UCSD-AML1 (cell line): Measurements from ENCODE around the gene IGSF3.
"Not testable (repeated sequence)": the region's sequence is repeated elsewhere in the genome, so short reads cannot be mapped to it uniquely, and the experiment has no call there.

Experiments used
- DNase-seq: peaks from one replicate; lab custom pipeline; 2025; ENCODE audit not compliant: unreplicated experiment; lab: John Stamatoyannopoulos, UW

The IGSF3 gene

GRCh38 chr1:116664366-116664977 lies 3.1 kb downstream of the IGSF3 start:
- DNase-seq = no peak

DNA sequence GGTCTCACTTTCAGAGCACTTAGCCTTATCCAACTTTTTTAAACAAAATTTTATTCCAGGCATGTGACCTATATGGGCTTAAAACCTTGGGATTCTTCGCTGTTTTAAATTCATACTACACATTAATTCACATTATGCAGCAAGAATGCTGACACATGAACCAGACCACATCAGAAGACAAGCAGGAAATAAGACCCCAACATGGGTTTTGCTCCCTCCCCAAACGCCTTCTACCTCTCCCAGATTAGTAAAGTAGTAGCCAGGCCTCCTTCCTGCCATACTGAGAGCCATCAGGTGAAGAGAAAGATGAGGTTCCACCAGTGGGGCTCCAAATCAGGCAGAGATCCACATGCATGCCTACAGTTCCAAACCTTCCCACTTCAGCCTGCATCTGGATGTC lies 3.7 kb downstream of the IGSF3 start:
- DNase-seq = no peak

- no peak for DNase-seq
Measured at GRCh38 chr1:116661633-116662032, 5.9 kb downstream of the IGSF3 start.

- DNase-seq = not testable (repeated sequence)
Measured at GRCh38 chr1:116658645-116659044, 8.9 kb downstream of the IGSF3 start.

GRCh38 chr1:116657836-116658235 lies 9.7 kb downstream of the IGSF3 start:
- DNase-seq = not testable (repeated sequence)

GRCh38 chr1:116654351-116654750 lies 13.2 kb downstream of the IGSF3 start:
- DNase-seq = no peak

- DNase-seq = not testable (repeated sequence)
Measured at GRCh38 chr1:116652598-116652997, 14.9 kb downstream of the IGSF3 start.

DNA sequence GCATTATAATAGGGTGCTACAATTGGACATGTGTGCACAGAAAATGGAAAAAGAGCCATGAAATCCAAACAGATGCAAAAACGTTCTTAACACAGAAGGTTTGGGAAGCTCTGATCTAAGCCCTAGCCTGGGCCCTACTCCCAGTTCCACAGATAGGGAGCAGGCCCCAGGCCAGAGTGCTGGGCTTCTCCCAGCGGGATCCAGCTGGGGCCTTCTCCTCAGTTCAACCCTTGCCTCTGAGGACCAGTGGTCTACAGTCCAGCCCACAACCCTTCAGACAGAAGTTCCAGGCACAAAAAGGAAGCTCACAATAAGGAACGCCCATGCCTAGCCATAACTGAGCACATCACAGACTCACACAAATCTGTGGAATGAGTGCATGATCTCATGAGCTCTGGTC lies 16.8 kb downstream of the IGSF3 start:
- DNase-seq = not testable (repeated sequence)

GRCh38 chr1:116649041-116649440 lies 18.5 kb downstream of the IGSF3 start:
- DNase-seq = not testable (repeated sequence)

DNA sequence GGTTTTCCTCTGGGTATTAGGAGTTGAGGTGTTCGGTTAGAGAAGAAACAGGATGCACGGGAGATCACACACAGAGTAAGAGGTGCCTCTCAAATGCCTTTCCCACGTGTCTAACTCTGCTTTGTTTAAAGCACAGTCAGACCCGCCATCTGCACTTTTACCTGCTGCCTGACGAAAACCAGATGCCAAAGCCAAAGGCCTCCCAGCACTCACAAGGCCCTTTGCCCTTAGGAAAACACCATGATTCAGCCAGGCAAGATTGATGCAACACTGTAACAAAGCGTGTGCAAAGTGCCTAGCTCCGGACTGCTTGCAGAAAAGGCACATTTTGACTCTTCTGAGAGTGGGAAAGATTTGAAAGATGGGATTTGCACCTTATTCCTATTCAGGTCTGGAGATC lies 19.2 kb downstream of the IGSF3 start:
- DNase-seq = not testable (repeated sequence)

DNA sequence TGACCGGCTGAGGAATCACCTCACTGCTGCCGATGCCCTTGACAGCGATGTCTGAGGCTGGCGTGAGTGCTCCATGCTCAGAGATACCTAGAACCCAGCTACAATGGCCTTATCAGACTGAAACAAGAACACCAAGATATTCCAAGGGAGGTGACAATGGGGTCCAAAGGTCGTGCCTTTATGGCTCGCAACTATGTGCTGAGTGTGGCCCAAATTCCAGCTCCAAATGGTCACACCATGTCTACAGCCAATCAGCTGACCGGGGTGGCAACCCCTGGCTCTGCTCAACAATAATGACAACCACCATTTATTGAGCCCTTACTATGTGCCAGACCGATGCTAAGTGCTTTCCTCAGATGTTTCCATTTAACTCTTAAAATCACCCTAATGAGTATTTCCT lies 20.3 kb downstream of the IGSF3 start:
- not testable (repeated sequence) for DNase-seq

- DNase-seq = not testable (repeated sequence)
Measured at GRCh38 chr1:116646673-116647170, 20.8 kb downstream of the IGSF3 start.

DNA sequence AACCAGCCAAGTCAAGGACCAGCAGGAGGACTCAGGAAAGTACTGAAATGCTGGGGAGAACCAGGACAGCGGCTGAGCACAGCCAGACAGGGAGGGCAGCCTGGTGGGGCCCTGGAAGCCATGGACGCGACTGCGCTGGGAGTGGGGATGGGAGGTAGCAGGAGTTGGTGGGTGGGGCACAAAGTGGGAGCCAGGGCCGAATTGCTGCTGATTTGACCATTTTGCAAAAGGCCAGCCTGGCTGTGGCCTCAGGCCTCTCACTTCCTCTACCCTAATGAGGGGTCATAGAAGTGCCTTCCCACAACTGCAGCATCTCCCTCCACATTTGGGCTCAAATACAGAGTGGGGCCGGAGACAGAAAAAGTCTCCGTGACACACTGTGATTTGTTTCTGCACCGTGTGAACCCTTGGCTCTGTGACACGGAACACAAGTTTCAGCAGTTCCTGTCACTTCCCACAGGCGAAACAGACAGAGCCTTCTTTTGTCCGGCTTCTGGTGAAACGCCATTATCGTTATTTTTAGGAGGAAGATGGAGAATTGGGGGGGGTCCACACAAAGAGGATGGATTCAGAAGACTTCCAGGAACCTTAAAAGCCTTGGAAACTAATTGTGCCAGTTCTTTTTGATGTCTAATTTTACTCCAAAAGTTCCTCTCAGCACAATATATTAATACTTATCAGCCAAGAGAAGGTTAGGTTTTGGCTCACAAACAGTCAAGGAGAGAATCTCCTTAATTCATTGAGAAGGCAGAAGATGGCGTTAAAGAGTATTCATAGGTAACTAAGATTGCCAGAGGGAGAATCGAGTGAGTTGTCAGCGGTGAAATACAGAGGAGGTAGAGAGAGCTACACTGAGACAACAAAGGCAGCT lies 21.5 kb downstream of the IGSF3 start:
- not testable (repeated sequence) for DNase-seq

GRCh38 chr1:116644993-116645392 lies 22.5 kb downstream of the IGSF3 start:
- DNase-seq = not testable (repeated sequence)

DNA sequence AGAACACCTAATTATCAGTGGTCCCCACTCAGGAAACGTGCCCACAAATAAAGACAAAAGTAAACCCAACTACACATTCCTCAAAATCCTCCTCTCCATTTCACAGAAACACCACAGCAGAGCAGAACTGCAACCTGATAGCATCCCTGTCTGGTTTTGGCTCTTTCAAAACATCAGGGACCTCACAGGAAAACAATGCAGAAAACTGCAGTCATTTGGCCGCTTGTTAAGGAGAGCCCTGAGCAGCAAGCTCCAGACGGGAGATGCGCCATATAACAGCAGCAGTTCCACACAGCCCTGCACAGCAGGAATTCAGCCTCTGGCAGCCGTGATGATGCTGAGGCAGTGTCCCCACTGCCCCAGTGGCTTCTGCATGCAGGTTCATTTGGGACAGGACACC lies 23.4 kb downstream of the IGSF3 start:
- DNase-seq = not testable (repeated sequence)

DNA sequence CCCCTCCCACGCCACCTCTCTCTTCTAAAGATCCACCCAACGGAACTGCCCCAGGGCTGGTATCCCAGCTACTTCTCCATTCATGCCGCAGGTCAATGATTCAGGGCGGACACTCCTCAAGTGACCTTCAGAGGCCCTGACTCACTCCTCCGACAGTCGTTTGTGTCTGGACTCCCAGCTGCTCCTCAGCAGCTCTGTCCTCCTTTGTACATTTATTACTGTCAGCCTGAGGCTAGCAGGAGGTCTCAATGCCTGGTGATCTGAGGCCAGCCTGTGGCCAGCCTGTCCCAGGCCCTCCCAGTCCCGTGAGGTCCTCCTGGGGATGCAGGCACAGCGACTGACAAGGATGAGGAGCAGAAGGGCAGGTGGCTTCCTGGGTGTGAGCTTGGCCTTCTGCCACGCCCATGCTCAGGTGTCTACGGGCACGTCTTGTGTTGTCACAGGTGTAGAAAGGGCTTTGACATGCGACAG lies 24.2 kb downstream of the IGSF3 start:
- DNase-seq = not testable (repeated sequence)

GRCh38 chr1:116642311-116643280 lies 24.9 kb downstream of the IGSF3 start:
- not testable (repeated sequence) for DNase-seq

DNA sequence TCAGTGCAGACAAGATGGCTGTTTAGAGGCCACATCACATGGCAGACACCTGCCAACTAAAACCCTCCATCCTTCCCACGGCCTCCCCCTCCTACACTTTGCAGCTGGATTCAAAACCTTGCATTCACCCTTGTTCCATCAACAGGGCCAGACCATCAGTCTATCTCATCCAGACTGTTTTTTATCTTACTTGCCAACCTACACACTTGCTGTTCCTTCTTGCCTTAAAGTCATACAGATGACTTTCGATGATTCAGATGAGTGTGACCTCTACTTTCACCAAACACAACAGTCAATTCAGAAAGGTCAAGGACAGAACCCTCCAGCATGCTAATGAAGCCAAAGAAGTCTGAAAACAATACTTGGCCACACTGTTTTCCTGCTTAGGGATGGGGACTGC lies 29.9 kb downstream of the IGSF3 start:
- DNase-seq = not testable (repeated sequence)

- not testable (repeated sequence) for DNase-seq
Measured at GRCh38 chr1:116636584-116636983, 30.9 kb downstream of the IGSF3 start.

GRCh38 chr1:116634386-116634785 lies 33.1 kb downstream of the IGSF3 start:
- not testable (repeated sequence) for DNase-seq
